ENCODE data around the gene SLC6A15.

- TF ChIP-seq CTCF (conservative IDR thresholded peaks at IDR 0.05 in 1 of 2, IDR thresholded peaks at IDR 0.05 in 1 of 2; ENCODE audit: low read depth in 1 of 2, low read length in 2 of 2) = no peak
- no peak for TF ChIP-seq EZH2 (IDR thresholded peaks at IDR 0.05; ENCODE audit: low read length, missing control alignments)
Measured at GRCh38 chr12:84946753-84947152, 34.2 kb upstream of the SLC6A15 start.

All from fibroblast of lung (primary cell).